ENCODE results near the gene MAP2K2.
A peak's percentile ranks its signal among the peaks of the same experiment; 100 is the strongest.
"Not testable (repeated sequence)": the region's sequence is repeated elsewhere in the genome, so short reads cannot be mapped to it uniquely, and the experiment has no call there.

Gene MAP2K2

DNA sequence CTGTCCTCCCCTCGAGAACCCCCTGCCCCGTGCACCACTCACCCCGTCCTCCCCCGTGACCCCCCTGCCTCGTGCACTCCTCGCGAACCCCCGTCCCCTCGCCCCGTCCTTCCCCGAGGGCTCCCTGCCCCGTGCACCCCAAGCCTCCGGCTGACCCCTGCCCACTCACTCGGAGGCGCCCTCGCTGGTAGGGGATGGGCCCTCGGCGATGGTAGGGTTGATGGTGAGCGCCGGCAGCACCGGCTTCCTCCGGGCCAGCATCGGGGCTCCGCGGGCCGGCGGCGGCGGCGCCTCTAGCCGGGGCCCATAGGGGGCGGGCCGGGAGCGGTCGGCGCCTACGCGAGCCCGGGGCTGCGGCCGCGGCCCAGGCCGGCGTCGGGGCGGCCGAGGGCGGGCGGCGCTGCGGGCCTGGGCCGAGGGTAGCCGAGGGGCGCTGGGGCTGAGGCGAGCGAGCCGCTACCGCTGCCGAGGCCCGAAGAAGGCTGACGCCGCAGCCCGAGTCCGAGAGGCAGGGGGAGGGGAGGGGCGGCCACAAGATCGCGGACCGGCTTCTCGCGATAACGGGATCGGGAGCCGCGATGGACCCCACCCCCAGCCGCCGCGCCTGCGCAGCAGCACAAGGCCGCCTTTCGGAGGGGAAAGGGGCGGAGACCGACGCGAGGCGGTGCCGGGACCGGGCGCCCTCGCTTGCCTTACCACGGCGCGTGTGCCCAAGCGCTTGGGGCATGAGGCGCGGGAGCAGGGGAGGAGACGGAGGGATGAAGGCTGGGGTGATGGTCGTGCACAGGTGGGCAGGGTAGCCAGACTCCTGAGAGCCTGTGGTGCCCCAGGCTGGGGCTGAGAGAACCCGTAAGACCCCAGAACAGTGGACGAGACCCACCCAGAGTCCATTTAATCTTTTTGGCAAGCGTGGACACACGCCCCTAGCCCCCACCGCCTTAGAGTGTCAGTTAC, at the start of gene MAP2K2:
TSS of gene MAP2K2 (minus strand) at position 508 of the 954 bp plus-strand sequence. CDS start at position 261, 247 bp downstream.
- peak; percentile 98 for DNase-seq

DNA sequence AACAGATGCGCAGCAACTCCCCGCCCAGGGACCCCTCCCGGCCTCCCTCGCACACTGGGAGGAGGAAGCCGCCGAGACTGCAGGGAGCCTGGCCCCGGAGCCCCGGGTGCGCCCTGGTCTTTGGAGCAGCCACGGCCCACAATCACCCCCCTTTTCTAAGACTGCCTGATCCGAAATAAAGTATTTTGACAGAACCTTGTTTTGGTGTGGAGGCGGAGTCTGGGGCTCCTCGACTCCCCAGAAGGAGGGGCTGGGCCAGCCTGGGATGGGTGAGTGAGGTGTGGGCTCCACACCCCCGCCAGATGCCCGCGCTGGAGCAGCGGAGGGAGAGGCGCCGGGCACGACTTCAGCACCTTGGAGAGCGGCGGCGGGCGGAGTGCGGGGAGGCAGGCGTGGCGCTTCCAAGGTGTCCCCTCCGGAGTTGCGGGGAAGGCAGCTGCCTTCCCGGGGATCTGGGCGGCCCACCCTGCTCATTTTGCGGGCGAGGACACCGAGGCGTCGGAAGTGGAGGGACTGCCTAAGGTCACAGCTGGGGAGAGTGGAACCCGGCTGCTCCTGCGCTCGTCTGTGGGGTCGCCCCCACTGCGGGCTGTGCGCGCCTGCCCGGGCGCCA, 49.0 kb upstream of the MAP2K2 start:
- peak; percentile 62 for DNase-seq

DNA sequence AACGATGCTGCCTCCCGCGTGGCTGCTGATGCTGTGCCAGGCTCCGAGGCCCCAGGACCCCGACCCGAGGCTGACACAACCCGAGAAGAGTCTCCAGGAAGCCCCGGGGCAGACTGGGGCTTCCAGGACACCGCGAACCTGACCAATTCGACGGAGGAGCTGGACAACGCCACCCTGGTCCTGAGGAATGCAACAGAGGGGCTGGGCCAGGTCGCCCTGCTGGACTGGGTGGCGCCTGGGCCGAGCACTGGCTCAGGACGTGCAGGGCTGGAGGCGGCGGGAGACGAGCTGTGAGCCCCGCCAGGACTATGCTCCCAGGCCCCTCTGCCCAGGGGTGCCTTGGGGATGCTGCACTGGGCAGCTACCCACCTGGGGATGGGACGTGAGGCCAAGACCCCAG, 47.8 kb upstream of the MAP2K2 start:
- DNase-seq: no peak

DNA sequence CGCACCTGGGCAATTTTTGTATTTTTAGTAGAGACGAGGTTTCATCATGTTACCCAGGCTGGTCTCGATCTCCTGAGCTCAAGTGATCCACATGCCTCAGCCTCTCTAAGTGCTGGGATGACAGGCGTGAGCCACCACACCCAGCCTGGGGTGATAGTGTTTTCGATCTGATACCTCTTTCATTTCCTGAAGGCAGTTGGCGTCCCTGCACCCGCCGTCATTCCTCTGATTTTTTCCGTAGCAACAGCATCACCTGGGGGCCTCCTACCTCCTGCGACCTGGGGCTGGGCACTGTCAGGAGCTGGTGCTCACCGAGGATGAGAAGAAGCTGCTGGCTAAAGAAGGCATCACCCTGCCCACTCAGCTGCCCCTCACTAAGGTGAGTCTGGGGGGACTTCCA, 40.3 kb upstream of the MAP2K2 start:
- DNase-seq: no peak

DNA sequence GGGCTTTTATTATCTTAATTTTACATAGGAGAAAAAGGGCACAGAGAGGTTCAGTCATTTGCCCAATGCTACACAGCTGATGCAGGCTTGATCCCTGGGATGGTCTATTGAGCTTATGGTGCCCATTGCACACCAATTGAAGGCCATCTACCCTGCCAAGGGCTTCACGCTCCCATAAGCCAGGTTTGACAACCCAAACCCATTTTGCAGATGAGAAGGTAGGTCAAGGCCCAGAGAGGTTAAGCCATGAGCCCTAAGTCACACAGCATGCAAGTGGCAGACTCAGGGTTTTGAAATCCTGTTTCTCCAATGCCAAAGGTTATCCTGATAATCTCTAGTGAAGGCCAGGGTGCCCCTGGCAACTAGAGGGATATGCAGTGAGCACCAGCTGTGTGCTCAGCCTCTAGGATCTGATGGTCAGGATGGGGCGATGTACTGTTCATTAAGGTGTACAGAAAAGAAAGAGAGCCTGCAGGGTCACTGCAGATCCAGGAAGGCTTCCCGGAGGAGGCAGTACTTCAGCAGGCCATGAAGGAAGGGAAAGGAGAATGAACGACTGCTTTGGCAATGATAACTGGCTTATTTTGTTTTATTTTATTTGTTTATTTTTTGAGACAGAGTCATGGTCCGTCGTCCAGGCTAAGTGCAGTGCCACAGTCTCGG, 37.6 kb upstream of the MAP2K2 start:
- DNase-seq: no peak

DNA sequence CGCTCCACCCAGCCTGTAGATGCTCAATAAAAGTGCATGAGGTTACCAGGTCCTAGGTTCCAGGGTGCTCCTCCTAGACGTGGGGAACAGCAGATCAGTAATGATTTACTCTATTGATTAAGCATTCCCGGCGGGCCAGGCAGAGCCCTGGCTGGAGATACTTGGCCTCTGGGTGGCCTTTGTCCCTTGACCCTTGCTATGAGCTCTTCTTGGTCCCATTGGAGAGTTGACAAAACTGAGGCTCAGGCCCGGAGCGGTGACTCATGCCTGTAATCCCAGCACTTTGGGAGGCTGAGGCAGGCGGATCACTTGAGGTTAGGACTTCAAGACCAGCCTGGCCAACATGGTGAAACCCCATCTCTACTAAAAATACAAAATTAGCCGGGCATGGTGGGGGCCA, 34.0 kb upstream of the MAP2K2 start:
- DNase-seq: not testable (repeated sequence)

DNA sequence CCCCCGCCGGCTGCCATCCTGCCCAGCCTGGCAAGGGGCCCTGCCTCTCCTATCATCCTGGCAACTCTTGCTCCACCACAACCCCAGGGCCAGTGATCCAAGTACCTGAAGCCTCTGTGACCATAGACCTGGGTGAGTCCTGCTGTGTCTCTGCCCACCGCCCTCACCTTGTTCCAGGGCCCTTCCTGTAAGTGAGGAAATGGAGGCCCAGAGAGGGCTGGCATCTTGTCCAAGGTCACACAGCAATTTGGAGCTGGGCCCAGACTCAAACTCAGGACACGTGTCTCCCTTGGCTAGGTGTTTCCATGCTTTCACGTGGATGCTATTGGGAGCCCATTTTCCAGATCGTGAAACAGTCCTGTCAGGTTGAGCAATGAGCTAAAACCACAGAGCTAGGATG, 33.2 kb upstream of the MAP2K2 start:
- DNase-seq: no peak

DNA sequence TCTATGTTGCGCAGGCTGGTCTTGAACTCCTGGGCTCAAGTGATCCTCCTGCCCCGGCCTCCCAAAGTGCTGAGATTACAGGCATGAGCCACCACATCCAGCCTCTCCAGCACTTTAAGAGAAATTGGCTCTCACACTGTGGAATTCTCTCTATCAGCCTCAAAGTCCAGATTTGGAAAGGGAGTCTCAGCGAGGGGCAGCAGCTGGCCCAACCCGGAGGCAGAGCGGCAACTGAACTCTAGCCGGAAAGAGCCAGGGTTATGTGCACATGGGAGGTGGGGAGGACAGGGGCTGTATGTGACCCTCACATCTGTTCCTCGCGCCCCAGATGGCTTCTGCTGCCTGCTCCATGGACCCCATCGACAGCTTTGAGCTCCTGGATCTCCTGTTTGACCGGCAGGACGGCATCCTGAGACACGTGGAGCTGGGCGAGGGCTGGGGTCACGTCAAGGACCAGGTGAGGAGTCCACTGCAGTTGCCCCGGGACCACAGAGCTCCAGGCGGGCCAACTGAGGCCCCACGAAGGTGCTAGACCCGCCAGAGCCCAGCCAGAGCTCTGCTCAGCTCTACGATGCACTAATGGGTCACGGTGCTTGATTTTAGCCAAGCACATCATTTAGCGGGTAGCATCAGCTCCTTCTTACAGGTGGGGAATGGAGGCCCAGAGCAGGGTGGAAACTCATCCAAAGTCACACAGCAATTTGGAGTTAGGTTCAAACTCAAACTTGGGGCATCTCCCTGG, 30.8 kb upstream of the MAP2K2 start:
- DNase-seq: no peak

DNA sequence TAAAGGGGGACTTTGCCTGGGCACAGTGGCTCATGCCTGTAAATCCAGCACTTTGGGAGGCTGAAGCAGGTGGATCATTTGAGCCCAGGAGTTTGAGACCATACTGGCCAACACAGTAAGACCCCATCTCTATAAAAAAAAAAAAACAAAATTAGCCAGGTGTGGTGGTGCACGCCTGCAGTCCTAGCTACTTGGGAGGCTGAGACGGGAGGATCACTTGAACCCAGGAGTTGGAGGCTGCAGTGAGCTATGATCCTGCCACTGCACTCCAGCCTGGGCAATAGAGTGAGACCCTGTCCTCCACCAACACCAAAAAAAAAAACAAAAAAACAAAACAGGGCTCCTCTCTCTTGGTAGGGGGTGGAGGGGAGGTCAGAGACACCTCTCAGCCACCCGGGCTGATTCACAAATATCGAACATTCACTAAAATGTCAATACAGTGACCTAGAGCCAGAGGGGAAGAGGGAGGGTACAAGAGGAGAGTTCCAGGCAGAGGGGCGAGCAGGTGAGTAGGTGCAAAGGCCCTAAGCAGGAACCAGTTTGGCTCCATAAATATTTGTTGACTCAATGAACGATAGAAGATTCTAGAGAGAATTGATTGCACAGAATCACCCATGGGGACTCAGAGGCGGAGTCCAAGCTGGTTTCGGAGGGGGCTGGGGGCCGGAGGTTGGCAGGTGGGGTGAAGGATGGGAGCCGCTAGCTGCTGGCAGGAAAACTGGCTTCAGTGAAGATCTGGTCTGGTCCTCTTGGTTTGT, 28.5 kb upstream of the MAP2K2 start:
- DNase-seq: no peak

DNA sequence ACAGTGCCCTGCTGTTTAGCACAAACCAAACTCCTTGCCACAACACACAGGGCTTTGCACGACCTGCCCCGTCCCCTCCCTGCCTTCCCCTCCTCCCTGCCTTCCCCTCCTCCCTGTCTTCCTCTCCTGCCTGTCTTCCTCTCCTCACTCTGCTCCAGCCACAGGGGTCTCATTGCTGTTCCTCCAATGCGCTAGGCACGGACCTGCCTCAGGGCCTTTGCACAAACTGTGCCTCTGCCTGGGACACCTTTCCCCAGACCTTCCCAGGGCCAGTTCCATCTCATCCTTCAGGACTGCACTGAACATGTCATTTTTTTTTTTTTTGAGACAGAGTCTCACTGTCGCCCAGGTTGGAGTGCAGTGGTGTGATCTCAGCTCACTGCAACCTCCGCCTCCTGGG, 27.7 kb upstream of the MAP2K2 start:
- no peak for DNase-seq

DNA sequence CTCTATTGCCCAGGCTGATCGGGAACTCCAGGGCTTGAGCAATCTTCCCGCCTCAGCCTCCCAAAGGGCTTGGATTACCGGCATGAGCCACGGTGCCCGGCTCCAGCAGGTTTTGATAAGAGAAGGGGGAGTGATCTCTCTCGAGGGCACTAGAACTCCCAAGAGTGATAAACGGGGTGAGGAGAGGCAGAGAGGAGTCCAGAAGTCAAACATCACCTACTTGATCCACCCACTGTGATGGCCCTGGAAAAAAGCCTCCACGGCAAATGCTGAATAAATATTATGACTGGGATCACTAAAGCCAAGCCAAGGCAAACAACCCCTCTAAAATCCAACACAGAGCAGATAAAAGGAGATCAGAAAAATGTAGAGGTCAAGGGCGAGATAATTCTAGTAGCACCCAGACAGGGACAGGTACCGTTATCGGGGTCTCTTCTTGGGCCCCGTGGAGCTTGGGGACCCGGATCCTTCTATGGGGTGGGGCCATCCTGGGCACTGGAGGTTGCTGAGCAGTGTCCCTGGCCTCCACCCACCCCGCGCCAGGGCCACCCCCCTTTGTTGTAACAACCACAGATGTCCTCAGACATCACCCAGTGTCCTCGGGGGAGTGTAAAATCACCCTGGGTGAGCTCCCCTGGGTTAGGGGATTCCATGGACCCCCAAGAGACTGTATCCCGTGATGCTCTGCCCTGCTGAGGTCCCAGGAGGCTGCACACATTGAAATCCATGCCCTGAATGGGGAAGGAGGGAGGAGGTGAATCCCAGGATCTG, 25.8 kb upstream of the MAP2K2 start:
- no peak for DNase-seq

DNA sequence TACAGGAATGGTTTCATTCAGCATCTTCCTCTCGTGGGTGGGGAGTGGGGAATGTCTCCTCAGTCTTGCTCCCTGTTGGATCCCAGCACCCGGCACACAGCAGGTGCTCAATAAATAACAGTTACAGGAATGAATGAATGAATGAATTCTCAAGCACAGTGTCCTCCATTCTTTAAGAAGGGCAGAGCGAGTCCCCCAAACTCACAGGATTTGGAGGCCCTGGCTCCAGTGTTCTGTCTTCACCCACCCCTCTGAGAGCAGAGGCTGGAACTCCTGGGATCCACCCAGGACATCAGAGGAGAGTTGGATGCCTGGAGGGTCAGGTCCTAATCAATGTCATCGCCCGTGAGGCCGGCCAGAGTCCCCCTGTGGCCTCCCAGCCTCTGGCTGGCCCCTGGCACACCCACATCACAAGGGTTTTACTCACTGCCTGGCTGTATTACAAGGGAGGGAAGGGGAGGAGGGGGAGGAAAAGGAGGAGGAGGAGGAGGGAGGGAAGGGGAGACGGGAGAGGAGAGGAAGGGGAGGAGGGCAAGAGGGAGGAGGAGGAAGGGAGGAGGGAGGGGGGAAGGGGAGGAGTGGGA, 20.8 kb upstream of the MAP2K2 start:
- peak; percentile 23 for DNase-seq

DNA sequence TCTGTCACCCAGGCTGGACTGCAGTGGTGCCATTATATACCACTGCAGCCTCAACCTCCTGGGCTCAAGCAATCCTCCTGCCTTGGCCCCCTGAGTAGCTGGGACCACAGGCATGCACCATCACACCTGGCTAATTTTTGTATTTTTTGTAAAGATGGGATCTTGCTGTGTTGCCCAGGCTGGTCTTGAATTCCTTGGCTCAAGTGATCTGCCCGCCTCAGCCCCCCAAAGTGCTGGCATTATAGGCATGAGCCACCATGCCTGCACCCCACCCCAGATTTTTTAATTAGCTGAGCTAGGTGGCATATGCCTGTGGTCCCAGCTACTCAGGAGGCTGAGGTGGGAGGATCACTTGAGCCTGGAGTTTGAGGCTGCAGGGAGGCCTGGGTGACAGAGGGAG, 19.0 kb upstream of the MAP2K2 start:
- DNase-seq: not testable (repeated sequence)

DNA sequence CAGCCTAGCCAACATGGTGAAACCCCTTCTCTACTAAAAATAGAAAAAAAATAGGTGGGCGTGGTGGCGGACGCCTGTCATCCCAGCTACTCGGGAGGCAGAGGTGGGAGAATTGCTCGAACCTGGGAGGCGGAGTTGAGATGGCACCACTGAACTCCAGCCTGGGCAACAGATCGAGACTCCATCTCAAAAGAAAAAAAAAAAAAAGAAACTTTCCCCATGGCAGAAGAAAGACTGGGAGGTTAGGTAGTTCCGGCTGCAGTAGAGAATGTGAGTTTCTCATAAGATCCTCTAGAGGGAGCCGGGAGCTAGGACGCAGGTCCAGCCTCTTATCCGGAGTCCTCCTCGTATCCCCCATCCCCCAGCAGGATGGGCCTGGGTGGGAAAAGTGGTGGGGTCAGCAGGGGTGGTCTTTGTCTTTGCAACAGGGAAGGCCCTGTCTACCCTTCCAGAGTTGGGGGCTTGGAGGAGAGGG, 16.4 kb upstream of the MAP2K2 start:
- DNase-seq: peak; percentile 68

DNA sequence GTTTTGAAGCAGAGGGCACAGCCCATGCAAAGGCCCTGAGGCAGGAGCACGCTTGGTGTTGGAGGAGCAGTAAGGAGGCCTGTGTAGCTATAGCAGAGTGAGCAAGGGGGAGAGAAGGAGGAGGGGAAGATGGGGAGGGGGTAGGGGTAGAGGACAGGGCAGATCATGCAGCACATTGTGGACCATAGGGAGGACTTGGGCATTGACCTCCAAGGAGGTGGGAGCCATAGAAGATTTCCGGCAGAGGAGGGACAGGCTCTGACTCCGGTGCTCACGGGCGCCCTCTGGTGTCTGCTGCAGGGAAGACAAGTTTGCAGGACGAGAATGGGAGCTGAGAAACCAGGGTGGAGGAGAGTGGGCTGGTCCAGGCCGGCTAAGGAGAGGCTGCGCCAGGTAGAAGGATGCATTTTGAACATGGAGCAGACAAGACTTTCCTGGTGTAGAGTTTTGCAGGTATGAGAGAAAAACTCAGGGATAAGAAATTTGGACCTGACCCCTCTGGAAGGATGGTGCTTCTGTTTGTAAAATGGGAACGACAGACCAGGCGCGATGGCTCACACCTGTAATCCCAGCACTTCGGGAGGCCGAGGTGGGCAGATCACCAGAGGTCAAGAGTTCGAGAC, 15.8 kb upstream of the MAP2K2 start:
- DNase-seq: peak; percentile 79

DNA sequence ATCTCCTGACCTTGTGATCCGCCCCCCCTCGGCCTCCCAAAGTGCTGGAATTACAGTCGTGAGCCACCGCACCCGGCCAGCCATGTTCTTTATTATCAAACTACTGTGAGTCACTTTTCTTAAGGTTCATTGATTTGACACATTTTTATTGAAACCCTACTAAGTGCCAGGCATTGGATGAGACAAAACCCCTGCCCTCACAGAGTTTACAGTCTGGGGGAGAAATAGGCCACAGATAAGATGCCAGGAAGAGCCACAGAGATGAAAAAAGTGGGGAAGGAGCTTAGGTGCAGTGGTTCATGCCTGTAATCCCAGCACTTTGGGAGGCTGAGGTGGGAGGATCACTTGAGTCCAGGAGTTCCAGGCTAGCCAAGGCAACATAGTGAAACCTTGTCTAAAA, 14.5 kb upstream of the MAP2K2 start:
- no peak for DNase-seq

DNA sequence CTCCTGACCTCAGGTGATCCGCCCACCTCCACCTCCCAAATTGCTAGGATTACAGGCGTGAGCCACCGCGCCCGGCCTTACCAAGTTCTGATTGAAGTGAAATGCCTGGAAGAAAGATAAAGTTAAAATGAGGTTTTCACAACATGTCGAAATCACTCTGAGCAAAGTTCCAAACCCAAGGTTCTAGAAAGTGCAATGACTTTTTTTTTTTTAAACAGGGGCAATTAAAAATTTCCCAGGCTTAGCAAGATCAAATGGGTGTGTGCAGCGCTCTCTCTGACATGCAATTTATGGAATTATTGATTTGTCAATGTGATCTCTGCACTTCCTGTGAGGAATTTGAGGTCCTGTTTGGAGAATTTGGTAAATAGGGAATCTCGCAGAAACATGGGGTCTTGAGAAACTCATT, 12.8 kb upstream of the MAP2K2 start:
- no peak for DNase-seq

DNA sequence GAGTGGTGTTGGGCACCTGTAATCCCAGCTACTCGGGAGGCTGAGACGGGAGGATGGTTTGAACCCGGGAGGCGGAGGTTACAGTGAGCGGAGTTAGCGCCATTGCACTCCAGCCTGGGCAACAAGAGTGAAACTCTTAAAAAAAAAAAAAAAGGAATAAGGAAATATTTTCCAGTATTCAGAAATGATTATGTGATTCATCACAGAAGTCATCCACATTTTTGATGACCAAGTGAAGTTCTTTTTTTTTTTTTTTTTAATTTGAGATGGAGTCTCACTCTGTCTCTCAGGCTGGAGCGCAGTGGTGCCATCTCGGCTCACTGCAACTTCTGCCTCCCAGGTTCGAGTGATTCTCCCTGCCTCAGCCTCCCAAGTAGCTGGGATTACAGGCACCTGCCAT, 11.5 kb upstream of the MAP2K2 start:
- peak; percentile 37 for DNase-seq

DNA sequence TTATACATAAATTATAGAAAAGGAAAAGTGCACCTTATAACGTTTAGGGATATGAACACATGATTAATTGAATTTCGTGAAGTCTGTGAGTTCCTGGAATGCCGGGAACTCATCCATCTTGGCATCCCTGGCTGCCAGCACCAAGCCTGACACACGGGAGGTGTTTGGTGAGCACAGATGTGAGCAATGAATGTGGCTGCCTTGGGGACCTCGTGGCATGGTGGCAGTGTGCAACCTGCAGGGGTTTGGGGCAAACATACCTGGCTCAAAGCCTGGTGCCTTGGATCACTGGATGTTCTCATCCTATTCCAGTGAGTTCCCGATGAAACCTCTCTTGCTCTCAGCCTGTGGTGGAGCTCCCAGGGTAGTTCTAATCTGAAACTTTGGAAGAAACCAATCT, 10.4 kb upstream of the MAP2K2 start:
- DNase-seq: no peak

DNA sequence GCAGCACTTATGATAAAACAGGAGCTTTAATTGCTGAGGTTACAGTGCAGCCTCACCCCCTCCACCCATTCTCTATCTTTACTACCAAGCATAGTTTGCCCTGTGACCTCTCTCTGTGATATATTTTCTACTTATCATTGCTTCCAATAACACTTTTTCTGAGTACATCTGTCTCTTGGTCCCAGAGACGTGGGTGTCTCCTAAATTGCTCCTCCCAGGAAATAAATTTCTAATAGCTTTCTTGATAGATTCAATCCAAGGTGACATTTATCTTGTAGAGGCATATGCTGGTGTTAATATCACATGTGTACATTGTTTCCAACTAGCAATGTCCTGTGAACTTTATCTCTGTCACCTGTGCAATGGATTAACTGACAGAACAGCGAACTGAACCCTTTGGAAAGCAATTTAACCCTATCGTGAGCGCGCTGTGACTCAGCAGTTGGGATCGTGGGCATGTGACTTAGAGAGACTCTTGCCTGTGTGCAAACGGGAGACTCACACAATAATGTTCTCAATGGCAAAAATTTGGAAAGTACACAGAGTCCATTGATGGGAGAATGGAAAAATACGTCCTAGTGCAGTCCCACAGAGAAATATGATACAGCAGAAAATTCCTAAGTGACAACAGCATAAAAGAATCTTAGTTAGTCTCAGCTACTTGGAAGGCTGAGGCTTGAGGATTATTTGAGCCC, 7.0 kb upstream of the MAP2K2 start:
- DNase-seq: peak; percentile 48

All from suppressor macrophage treated with lipopolysaccharide for 4 hours (primary cell).